HG03378 (cell line): Measurements from ENCODE around the gene ALG9.

ENCODE experiments used
- ATAC-seq: cut with Tn5 transposase; IDR thresholded peaks from one replicate; pipeline ENCODE4 v1.9.1; 2021; ENCODE audit warnings: mild to moderate bottlenecking, moderate library complexity; ENCODE audit not compliant: unreplicated experiment

Gene ALG9

GRCh38 chr11:111836721-111837120, 34.7 kb downstream of the ALG9 start:
- ATAC-seq = peak; percentile 70

- no peak for ATAC-seq
Measured at GRCh38 chr11:111836162-111836561, 35.2 kb downstream of the ALG9 start.

- ATAC-seq = no peak
Measured at GRCh38 chr11:111835665-111836064, 35.7 kb downstream of the ALG9 start.

- ATAC-seq = no peak
Measured at GRCh38 chr11:111834432-111835163, 36.8 kb downstream of the ALG9 start.

- no peak for ATAC-seq
Measured at GRCh38 chr11:111833524-111833923, 37.9 kb downstream of the ALG9 start.

GRCh38 chr11:111829185-111829968, 42.0 kb downstream of the ALG9 start:
- ATAC-seq = no peak

GRCh38 chr11:111826322-111826950, 44.9 kb downstream of the ALG9 start:
- no peak for ATAC-seq

GRCh38 chr11:111823629-111824028, 47.8 kb downstream of the ALG9 start:
- no peak for ATAC-seq

- ATAC-seq = no peak
Measured at GRCh38 chr11:111823131-111823530, 48.2 kb downstream of the ALG9 start.

GRCh38 chr11:111819829-111820237, 51.5 kb downstream of the ALG9 start:
- no peak for ATAC-seq

- ATAC-seq = no peak
Measured at GRCh38 chr11:111819161-111819828, 52.1 kb downstream of the ALG9 start.

- ATAC-seq = no peak
Measured at GRCh38 chr11:111815489-111815888, 55.9 kb downstream of the ALG9 start.

- no peak for ATAC-seq
Measured at GRCh38 chr11:111814557-111815320, 56.6 kb downstream of the ALG9 start.

- no peak for ATAC-seq
Measured at GRCh38 chr11:111814106-111814505, 57.3 kb downstream of the ALG9 start.

GRCh38 chr11:111812211-111812610, 59.2 kb downstream of the ALG9 start:
- ATAC-seq = no peak

GRCh38 chr11:111811445-111811844, 59.9 kb downstream of the ALG9 start:
- no peak for ATAC-seq

GRCh38 chr11:111808834-111809233, 62.5 kb downstream of the ALG9 start:
- no peak for ATAC-seq

- ATAC-seq = no peak
Measured at GRCh38 chr11:111808063-111808588, 63.3 kb downstream of the ALG9 start.

GRCh38 chr11:111807076-111807475, 64.3 kb downstream of the ALG9 start:
- ATAC-seq = no peak

- no peak for ATAC-seq
Measured at GRCh38 chr11:111801135-111801534, 70.2 kb downstream of the ALG9 start.
